Fibroblast of skin of left quadriceps (primary cell): ENCODE data around the gene ZNF554.

ENCODE experiments used
- DNase-seq, 2 experiments: peaks; one replicate each; pipeline ENCODE4 v3.0.0-alpha.2; 2013; ENCODE audit warnings: low read depth in 2 of 2

Gene ZNF554

GRCh38 chr19:2819540-2820111 lies at the start of gene ZNF554:
Gene ZNF554, plus strand, starts transcription at chr19:2819868. Its CDS starts 204 bp downstream, at chr19:2820072.
- DNase-seq: peak; percentile 85 to 86

- DNase-seq: no peak
Measured at GRCh38 chr19:2770055-2771013, 49.3 kb upstream of the ZNF554 start.

DNA sequence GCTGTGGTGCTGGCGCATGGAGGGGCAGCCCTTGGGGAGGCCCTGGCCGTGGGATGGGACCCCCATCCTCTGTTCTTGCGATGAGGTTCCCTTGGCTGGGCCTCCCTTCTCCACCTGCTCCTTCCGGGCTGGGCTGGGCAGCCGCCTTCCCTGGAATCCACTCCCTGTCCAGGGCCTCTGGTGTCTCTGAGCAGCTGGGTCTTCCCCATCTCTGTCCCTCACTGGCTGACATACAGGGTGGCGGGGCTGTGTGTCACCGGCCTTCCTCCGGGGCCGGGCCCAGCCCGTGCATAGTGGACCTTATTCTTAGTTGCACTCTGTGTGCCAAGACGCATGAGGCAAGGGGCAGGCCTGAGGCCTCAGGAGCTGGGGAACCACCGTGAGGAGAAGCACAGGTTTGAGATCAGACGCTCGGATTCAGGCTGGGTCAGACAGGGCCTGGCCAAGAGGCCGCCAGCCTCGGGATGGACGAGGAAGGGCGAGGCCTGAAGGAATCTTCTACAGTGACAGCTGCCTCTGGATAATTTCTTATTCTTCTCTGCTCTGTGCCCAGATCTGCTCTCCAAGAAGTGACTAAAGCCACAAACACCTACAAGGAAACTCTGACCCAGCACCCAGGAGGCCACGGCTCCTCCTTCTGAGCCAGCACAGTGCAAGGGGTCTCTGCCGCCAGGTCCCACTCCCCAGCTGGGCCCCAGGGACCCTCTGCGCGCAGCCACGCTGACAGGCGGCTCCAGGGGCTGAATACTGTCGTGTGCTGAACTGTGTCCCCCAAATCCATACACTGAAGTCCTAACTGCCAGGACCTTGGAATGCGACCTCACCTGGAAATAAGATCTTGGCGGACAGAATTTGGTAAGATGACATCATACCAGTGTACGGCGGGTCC lies 47.6 kb upstream of the ZNF554 start:
- DNase-seq: no peak

DNA sequence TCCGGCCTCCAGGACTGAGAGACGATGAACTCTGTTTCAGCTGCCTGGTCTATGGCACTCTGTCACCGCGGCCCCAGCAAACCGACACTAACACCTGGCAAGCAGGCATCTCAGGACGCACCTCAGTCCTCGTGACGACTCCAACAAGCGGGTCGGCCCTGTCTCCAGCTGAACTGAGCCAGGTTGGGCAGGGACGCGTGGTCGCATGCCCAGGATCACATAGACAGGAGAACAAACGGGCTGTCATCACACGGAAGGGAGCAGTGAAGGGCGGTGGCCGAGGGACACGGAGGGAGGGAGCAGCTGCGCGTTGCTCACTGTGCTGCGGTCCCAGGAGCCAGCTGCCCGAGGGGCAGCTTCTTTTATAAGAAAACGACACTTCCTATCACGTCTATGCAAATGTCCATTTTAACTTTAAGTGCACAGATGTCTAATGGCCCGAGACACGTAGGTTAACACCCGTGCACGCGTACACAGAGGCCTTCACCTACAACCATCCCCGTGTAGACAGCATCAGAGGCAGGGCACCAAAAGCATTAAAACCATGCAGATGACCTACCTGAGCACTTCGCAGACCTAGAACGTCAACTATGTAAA lies 45.5 kb upstream of the ZNF554 start:
- no peak for DNase-seq

- DNase-seq: no peak
Measured at GRCh38 chr19:2774953-2775555, 44.6 kb upstream of the ZNF554 start.

DNA sequence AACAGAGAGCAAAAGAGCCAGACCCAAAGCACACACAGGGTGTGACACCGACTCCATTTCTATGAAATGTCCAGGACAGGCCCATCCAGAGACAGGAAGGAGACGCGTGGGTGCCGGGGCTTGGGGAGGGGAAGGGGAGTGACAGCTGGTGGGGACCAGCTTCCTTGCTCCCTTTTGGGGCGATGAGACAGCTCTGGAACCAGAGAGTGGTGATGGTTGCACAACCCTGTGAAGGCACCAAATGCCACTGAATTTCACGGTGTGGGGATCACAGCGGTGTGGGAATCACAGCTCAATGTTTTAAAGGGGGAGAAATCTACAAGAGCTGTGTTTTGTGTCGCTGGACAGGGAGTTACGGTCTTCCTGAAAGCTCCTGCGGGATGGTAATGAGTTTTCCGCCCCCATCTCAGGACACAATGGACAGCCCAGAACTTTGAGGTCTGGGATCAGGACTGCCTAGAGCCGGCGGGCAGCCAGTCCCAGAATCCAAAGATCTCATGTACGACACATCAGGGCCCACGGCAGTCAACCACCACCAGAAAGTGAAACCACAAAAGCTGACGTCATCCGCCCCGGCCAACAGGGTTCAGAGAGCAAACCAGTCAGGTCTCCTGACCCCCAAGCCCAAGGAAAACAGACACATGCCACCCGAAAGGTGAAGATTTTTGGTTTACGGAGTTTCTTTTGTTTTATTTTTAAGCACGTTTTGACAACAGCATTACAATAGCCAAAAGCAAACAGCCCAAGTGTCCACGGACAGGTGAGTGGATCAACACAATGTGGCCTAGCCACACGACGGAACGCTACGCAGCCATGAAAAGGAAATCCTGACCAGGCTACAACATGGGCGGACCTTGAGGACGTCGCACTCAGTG lies 43.9 kb upstream of the ZNF554 start:
- no peak for DNase-seq

DNA sequence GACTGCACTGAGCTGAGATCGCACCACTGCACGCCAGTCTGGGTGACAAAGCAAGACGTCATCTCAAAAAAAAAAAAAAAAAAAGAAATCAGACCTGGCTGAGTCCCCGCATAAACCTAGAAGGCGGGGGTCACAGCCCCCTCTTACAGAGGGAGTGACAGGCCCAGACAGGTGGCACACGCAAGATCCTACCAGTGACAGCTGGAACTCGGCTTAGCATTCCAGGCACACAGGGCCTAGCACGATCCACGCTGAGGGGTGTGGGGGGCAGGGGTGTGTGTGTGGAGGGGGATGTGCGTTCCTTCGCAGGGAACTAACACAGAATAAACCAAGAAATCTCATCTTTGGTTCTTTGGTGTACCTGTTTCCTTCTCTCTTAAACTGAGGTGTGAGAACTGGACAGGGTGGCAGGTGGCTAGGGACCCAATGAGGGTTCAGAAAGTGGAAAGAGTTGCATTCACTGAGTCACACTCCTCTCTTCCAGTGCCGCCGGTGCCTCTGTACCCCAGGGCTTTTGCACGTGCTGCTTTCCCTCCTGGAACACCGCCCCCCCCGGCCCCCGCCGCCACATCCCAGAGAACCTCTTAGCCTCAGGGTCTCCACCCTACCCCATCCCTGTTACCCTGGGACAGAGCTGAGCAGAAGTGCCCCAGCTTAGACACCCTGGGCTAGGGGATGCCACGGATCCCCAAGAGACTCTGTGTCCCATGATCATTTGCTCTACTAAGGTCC lies 41.5 kb upstream of the ZNF554 start:
- no peak for DNase-seq

DNA sequence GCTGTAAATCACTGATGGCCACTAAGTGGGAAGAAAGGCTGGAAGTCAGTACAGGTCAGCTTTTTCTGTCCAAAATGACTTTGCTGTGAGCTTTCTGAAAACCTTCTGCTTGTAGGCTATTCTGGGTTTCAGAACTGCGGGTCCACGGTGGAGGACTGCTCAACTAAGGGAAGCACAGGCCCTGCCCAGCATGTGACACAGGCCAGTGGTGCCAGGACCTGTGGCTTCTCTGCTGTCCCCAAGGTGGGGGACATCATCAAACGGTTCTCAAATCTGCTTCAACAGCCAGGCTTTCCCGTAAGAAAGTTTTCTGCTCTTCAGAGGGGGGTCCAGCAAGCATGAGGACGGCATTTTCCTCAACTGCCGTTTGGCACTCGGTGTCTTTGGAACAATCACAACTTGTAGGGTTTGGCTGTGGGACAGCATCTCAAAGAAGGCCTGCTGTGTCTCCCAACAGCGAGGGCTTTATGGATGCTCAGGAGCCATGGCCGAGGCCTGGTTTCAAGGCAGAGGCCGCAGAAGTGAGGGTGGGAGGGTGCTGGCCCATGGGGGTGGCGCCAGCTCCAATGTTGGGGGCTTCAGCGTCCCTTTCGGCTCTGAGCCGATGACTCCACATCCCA lies 40.4 kb upstream of the ZNF554 start:
- DNase-seq: no peak

- DNase-seq: no peak
Measured at GRCh38 chr19:2780284-2780683, 39.4 kb upstream of the ZNF554 start.

DNA sequence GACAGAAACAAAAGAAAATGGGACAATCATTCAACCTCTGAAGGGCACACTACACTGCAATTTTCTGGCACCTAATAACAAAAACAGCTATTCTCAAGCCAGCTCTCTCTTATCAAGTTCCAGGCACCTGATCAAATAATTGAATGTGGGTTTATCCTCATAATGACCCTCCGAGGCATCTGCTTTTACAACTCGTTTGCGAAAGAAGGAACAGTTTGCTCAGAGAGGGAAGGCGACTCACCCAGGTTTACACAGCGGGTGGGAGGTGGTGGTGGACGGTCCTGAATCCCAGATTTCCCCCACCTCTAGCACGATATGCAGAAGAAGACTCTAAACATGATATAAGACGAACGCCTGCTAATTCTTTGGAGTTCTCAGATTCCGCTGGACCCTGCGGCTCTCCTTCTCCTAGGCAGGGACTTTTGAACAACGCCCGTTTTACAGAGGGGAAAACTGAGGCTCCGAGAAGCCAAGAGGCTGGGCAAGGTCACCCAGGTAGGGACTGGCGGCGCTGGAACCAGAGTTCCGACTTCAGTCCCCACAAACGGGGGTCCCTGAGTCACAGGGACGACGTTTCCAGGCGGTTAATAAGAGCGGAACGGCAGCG lies 37.2 kb upstream of the ZNF554 start:
- no peak for DNase-seq

DNA sequence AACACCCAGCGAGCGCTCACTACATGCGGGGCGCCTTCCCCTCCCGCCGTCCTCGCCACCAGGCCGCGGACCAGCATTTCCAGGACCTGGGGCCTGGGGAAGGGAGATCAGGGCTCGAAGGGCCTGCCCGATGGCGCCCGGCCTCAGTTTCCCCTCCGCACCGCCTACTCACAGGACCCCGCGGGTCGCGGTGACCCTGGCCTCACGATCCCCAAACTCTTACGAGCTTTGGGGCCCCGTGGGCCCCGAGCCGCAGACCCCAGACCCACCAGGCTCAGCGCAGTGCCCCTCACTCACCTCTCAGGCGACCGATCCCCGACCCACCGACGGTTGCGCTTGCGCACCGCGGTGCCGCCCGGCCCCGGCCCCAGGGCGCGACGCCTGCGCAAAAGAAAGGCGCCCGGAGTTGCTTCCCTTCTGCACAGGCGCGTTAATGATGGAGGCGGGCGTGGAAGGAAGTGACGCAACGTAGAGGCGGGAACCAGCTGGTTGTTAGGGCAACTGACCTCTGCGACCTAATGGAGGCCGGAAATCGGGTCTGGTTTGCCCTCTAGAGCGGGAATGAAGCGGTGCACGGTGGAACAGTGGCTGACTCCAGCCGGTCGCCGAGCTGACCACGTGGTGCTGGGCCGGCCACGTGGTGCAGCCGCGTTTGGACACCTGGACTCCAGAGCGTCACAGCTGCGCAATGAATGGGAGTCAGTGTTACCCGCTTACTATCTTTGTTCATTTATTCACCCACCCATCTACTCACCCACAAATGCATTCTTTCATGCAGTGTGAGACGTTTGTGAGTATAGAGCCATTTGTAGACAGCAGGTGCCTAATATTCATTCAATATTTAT lies 36.5 kb upstream of the ZNF554 start, which contains the start of gene SGTA:
Gene SGTA (minus strand): TSS at position 338 of the 845 bp plus-strand sequence. CDS start 14,205 bp downstream, outside the sequence.
- peak; percentile 96 for DNase-seq

GRCh38 chr19:2783781-2784145 lies 35.9 kb upstream of the ZNF554 start:
- DNase-seq: no peak

GRCh38 chr19:2785244-2785997 lies 34.2 kb upstream of the ZNF554 start, which contains the start of gene THOP1:
Gene THOP1, plus strand, starts transcription at chr19:2785503. Its CDS starts 160 bp downstream, at chr19:2785663.
- peak; percentile 98 for DNase-seq

DNA sequence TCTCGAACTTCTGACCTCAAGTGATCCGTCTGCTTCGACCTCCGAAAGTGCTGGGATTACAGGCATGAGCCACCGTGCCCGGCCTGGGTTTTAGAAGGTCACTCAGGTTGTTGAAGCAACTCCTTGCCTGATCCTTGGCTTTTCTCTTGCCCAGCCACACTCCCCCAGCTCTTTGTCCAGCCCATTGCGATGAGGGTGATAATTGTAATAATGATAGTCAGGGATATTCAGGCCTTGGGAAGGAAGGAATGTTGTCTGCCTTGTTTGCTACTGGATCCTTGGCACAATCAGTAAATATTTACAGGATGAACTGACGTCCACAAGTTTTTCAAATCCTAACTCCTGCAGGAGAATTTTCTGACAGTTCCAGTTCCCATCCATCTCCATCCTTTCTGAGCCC lies 32.6 kb upstream of the ZNF554 start:
- no peak for DNase-seq

DNA sequence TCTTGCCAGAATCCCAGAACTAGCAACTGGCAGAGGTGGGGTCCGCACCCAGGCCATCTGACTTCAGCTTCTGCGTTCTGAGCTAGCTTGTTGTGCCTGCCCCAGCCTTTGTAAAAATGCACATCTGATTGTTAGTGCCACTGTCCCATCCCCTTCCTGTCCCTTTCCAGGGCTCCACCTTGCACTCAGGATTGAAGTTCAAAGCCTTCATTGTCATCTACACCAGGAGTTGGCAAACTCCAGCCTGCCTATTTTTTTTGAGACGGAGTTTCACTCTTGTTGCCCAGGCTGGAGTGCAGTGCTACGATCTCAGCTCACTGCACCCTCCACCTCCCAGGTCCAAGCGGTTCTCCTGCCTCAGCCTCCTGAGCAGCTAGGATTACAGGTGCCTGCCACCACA lies 31.4 kb upstream of the ZNF554 start:
- no peak for DNase-seq

DNA sequence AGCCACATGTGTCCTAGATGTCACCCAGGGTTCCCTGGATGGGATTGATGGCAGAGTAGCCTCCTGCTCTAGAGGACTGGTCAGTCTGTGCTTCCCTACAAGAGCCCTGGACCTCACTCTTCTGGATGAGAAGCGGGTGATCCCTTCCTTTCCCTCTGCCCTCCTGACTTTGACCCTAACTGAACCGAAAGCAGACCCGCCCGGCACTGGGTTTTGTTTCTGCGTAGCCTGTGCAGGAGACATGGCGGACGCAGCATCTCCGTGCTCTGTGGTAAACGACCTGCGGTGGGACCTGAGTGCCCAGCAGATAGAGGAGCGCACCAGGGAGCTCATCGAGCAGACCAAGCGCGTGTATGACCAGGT lies 29.5 kb upstream of the ZNF554 start:
- DNase-seq: no peak
